Measurements from ENCODE around the gene CLIC6. TPM values are rescaled to one million over a fixed set of nuclear protein-coding genes. Genes with fewer than 3 reads are reported as not detected.
A peak's percentile ranks its signal among the peaks of the same experiment; 100 is the strongest.

The CLIC6 gene
- under 1 TPM in 4 of 5 experiments, not detected in 1; 0.19 to 0.56 (median 0.28) TPM for total RNA-seq
- polyA plus RNA-seq = under 1 TPM in 1 of 2 donors, not detected in 1; 0.12 TPM
- 0.67 reads per million for total RNA-seq

- ATAC-seq = no peak
- Histone ChIP-seq H3K27me3 (ENCODE audit: control insufficient read depth in 2 of 2, insufficient read depth in 2 of 2, low read length in 2 of 2) (peaks cover 3 to 8% of the 10 kb centered on the region in 2 donors), H3K4me3 (ENCODE audit: low read length) (no peak within 1 kb of the TSS), H3K9me3 (ENCODE audit: control insufficient read depth in 2 of 3, low read length in 3 of 3) (no peaks in the 10 kb centered on the region), H3K27ac (ENCODE audit: low read depth, low read length) (no peak within 1 kb of the TSS), H3K36me3 (ENCODE audit: control insufficient read depth in 2 of 3, insufficient read depth in 3 of 3, low read length in 3 of 3) (no peaks in the 10 kb centered on the region), H3K4me1 (ENCODE audit: control insufficient read depth in 2 of 2, insufficient read depth in 2 of 2, low read length in 2 of 2) (peaks cover 0 to 8% of the 10 kb centered on the region in 2 donors)
- H3K4me3 Mint-ChIP-seq = peak within 1 kb of the TSS; percentile 17 to 83 (median 68)
- H3K27ac Mint-ChIP-seq = no peak within 1 kb of the TSS
- POLR2A ChIA-PET = no interaction called here
- H3K9me3 Mint-ChIP-seq = peaks cover 0 to 3% (median 0%) of the 10 kb centered on the region in 11 donors
- H3K4me1 Mint-ChIP-seq = peaks cover 7 to 24% (median 16%) of the 10 kb centered on the region in 7 donors
- intact Hi-C loops (cut with micrococcal nuclease) = no loop called here
- DNase-seq = no peak
- peaks cover 28 to 67% (median 42%) of the 10 kb centered on the region in 5 donors for H3K27me3 Mint-ChIP-seq
- CTCF ChIA-PET = no interaction called here
- H3K36me3 Mint-ChIP-seq = peaks cover 0 to 4% (median 0%) of the 10 kb centered on the region in 5 donors
Observed at GRCh38 chr21:34668803-34669148, at the start of gene CLIC6. TSS of gene CLIC6 (plus strand) at chr21:34668994. CDS start at chr21:34669389, 395 bp downstream.

DNA sequence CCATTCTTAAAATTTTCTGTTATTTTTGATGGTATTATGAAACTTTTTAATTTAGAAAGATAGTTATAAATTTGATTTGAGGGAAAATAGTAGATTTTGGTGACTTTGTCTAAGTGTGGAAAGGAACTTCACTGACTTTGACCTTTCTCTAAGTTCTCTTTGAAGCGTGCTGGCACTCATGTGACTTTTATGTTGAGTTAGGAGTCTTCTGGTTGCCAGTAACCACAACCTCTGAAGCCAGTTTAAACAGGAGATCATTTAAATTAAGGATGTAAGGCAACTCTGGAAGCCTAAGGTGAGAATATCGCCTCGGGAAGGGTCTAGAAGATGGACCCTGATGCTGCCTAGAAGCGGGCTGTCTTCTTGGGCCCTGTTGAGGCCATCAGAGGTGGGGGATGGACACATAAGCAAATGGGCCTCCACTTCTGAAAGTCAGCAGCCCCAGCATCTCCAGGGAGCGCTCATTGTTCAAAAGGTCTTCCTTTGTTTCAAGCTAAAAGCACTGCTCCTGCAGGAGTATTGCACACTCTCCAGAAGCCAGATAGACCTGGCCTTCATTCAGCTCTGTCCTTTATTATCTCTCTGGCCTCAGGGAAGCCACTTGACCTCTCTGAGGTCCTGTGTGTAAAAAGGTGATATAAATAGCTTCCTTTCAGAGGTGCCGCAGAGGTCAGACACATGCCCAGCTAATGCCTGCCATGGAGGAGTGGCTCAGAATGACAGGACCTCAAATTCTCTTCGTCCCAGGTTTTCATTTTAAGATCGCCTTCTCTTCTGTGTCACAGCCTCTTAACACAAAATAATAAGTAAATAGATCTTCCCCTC lies 48.7 kb upstream of the CLIC6 start:
- ATAC-seq (no peak), DNase-seq (peak in 1 of 9 donors; percentile 3)
- Mint-ChIP-seq H3K4me3 (no peak overlapping the region), H3K4me1 (peaks cover 5 to 9% (median 6%) of the 10 kb centered on the region in 7 donors), H3K27me3 (peaks cover 11 to 29% (median 21%) of the 10 kb centered on the region in 5 donors), H3K9me3 (peaks cover 0 to 3% (median 0%) of the 10 kb centered on the region in 11 donors), H3K36me3 (peaks cover 0 to 5% (median 0%) of the 10 kb centered on the region in 5 donors), H3K27ac (no peak overlapping the region)
- ChIA-PET POLR2A (no interaction called here), CTCF (no interaction called here)
- H3K27ac ChIP-seq (ENCODE audit: low read depth, low read length) = no peak overlapping the region
- peaks cover 0 to 5% of the 10 kb centered on the region in 2 donors for H3K4me1 ChIP-seq (ENCODE audit: control insufficient read depth in 2 of 2, insufficient read depth in 2 of 2, low read length in 2 of 2)
- intact Hi-C loops (cut with micrococcal nuclease) = loop anchor here in 1 of 2 donors (5.0 to 10.0 kb wide), 4 partner anchors 427 to 2005 kb away; partner anchors contain the start of genes CFAP298, CHAF1B, PAXBP1 and RUNX1
- H3K4me3 ChIP-seq (ENCODE audit: low read length) = no peak overlapping the region
- H3K9me3 ChIP-seq (ENCODE audit: control insufficient read depth in 2 of 3, low read length in 3 of 3) = no peaks in the 10 kb centered on the region
- no peaks in the 10 kb centered on the region for H3K36me3 ChIP-seq (ENCODE audit: control insufficient read depth in 2 of 3, insufficient read depth in 3 of 3, low read length in 3 of 3)
- peaks cover 0 to 3% of the 10 kb centered on the region in 2 donors for H3K27me3 ChIP-seq (ENCODE audit: control insufficient read depth in 2 of 2, insufficient read depth in 2 of 2, low read length in 2 of 2)

DNA sequence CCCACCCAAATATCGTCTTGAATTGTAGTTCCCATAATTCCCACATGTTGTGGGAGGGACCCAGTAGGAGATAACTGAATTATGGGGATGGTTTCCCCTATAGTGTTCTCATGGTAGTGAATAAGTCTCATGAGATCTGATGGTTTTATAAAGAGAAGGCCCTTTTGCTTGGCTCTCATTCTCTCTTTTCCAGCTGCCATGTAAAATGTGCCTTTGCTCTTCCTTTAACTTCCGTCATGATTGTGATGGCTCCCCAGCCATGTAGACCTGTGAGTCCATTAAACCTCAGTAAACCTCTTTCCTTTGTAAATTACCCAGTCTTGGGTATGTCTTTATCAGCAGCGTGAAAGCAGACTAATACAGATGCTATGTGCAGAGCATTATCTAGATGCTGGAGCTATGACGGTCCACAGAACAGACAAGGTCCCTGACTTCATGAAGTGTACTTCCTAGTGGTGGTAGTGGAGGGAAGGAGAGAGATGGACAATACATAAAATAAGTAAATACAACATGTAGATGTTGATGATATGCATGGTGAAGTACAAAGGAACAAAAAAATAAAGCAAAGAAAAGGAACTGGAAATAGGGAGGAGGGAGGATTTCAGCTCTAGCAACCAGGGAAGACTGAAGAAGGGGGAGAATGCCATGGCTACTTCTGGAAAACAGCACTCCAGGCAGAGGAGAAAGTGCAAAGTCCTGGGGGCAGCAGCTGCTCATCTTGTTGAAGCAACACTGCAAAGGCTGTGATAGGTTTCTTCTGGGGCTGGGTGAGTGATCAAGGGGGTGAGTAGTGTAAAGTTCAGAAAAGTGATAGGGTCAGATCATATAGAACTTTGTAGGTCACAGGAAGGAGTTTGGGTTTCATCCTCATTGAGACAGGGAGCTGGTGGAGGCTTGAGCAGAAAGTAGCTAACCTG lies 47.1 kb upstream of the CLIC6 start:
- no peak overlapping the region for H3K27ac ChIP-seq (ENCODE audit: low read depth, low read length)
- POLR2A ChIA-PET = no interaction called here
- H3K4me1 ChIP-seq (ENCODE audit: control insufficient read depth in 2 of 2, insufficient read depth in 2 of 2, low read length in 2 of 2) = no peaks in the 10 kb centered on the region
- no peaks in the 10 kb centered on the region for H3K36me3 ChIP-seq (ENCODE audit: control insufficient read depth in 2 of 3, insufficient read depth in 3 of 3, low read length in 3 of 3)
- Mint-ChIP-seq H3K9me3 (peaks cover 0 to 3% (median 0%) of the 10 kb centered on the region in 11 donors), H3K36me3 (peaks cover 0 to 5% (median 0%) of the 10 kb centered on the region in 5 donors), H3K4me3 (no peak overlapping the region), H3K27me3 (peaks cover 16 to 34% (median 28%) of the 10 kb centered on the region in 5 donors), H3K27ac (no peak overlapping the region), H3K4me1 (peaks cover 0 to 4% (median 0%) of the 10 kb centered on the region in 7 donors)
- H3K9me3 ChIP-seq (ENCODE audit: control insufficient read depth in 2 of 3, low read length in 3 of 3) = no peaks in the 10 kb centered on the region
- CTCF ChIA-PET = interaction anchor here (0.6 kb wide), 2 partner anchors 11 to 257 kb away, joined by 3 to 4 read pairs; no protein-coding TSS in a partner anchor
- no peak overlapping the region for H3K4me3 ChIP-seq (ENCODE audit: low read length)
- DNase-seq = no peak
- H3K27me3 ChIP-seq (ENCODE audit: control insufficient read depth in 2 of 2, insufficient read depth in 2 of 2, low read length in 2 of 2) = peaks cover 0 to 3% of the 10 kb centered on the region in 2 donors
- no peak for ATAC-seq
- intact Hi-C loops (cut with micrococcal nuclease) = no loop called here

GRCh38 chr21:34623516-34623915 lies 45.3 kb upstream of the CLIC6 start:
- intact Hi-C loops (cut with micrococcal nuclease) = no loop called here
- Mint-ChIP-seq H3K27me3 (peaks cover 16 to 32% (median 28%) of the 10 kb centered on the region in 5 donors), H3K9me3 (peaks cover 0 to 3% (median 0%) of the 10 kb centered on the region in 11 donors), H3K36me3 (peaks cover 0 to 5% (median 0%) of the 10 kb centered on the region in 5 donors), H3K4me1 (peaks cover 0 to 4% (median 0%) of the 10 kb centered on the region in 7 donors), H3K27ac (no peak overlapping the region), H3K4me3 (no peak overlapping the region)
- no peaks in the 10 kb centered on the region for H3K36me3 ChIP-seq (ENCODE audit: control insufficient read depth in 2 of 3, insufficient read depth in 3 of 3, low read length in 3 of 3)
- H3K27me3 ChIP-seq (ENCODE audit: control insufficient read depth in 2 of 2, insufficient read depth in 2 of 2, low read length in 2 of 2) = peaks cover 0 to 3% of the 10 kb centered on the region in 2 donors
- H3K4me1 ChIP-seq (ENCODE audit: control insufficient read depth in 2 of 2, insufficient read depth in 2 of 2, low read length in 2 of 2) = no peaks in the 10 kb centered on the region
- CTCF ChIA-PET = interaction anchor here (1.3 kb wide), 1 partner anchor 261 kb away, joined by 3 read pairs; no protein-coding TSS in a partner anchor
- POLR2A ChIA-PET = no interaction called here
- ATAC-seq (no peak), DNase-seq (no peak)
- no peak overlapping the region for H3K4me3 ChIP-seq (ENCODE audit: low read length)
- H3K27ac ChIP-seq (ENCODE audit: low read depth, low read length) = no peak overlapping the region
- no peaks in the 10 kb centered on the region for H3K9me3 ChIP-seq (ENCODE audit: control insufficient read depth in 2 of 3, low read length in 3 of 3)

GRCh38 chr21:34625030-34625593 lies 43.7 kb upstream of the CLIC6 start:
- H3K4me3 ChIP-seq (ENCODE audit: low read length) = no peak overlapping the region
- ChIA-PET CTCF (no interaction called here), POLR2A (no interaction called here)
- peaks cover 0 to 4% (median 0%) of the 10 kb centered on the region in 7 donors for H3K4me1 Mint-ChIP-seq
- peaks cover 0 to 5% (median 0%) of the 10 kb centered on the region in 5 donors for H3K36me3 Mint-ChIP-seq
- H3K36me3 ChIP-seq (ENCODE audit: control insufficient read depth in 2 of 3, insufficient read depth in 3 of 3, low read length in 3 of 3) = no peaks in the 10 kb centered on the region
- no peak overlapping the region for H3K4me3 Mint-ChIP-seq
- H3K27ac Mint-ChIP-seq = no peak overlapping the region
- ATAC-seq (no peak), DNase-seq (no peak)
- H3K9me3 Mint-ChIP-seq = peaks cover 0 to 3% (median 0%) of the 10 kb centered on the region in 11 donors
- peaks cover 16 to 31% (median 28%) of the 10 kb centered on the region in 5 donors for H3K27me3 Mint-ChIP-seq
- peaks cover 0 to 3% of the 10 kb centered on the region in 2 donors for H3K27me3 ChIP-seq (ENCODE audit: control insufficient read depth in 2 of 2, insufficient read depth in 2 of 2, low read length in 2 of 2)
- H3K9me3 ChIP-seq (ENCODE audit: control insufficient read depth in 2 of 3, low read length in 3 of 3) = no peaks in the 10 kb centered on the region
- H3K27ac ChIP-seq (ENCODE audit: low read depth, low read length) = no peak overlapping the region
- intact Hi-C loops (cut with micrococcal nuclease) = no loop called here
- H3K4me1 ChIP-seq (ENCODE audit: control insufficient read depth in 2 of 2, insufficient read depth in 2 of 2, low read length in 2 of 2) = no peaks in the 10 kb centered on the region

GRCh38 chr21:34626131-34626530 lies 42.7 kb upstream of the CLIC6 start:
- no peaks in the 10 kb centered on the region for H3K36me3 ChIP-seq (ENCODE audit: control insufficient read depth in 2 of 3, insufficient read depth in 3 of 3, low read length in 3 of 3)
- DNase-seq (no peak), ATAC-seq (no peak)
- H3K9me3 Mint-ChIP-seq = peaks cover 0 to 3% (median 0%) of the 10 kb centered on the region in 11 donors
- H3K4me3 Mint-ChIP-seq = no peak overlapping the region
- H3K4me3 ChIP-seq (ENCODE audit: low read length) = no peak overlapping the region
- no peaks in the 10 kb centered on the region for H3K9me3 ChIP-seq (ENCODE audit: control insufficient read depth in 2 of 3, low read length in 3 of 3)
- no peaks in the 10 kb centered on the region for H3K4me1 ChIP-seq (ENCODE audit: control insufficient read depth in 2 of 2, insufficient read depth in 2 of 2, low read length in 2 of 2)
- H3K27me3 Mint-ChIP-seq = peaks cover 16 to 30% (median 28%) of the 10 kb centered on the region in 5 donors
- H3K4me1 Mint-ChIP-seq = peaks cover 0 to 4% (median 0%) of the 10 kb centered on the region in 7 donors
- H3K27me3 ChIP-seq (ENCODE audit: control insufficient read depth in 2 of 2, insufficient read depth in 2 of 2, low read length in 2 of 2) = peaks cover 0 to 3% of the 10 kb centered on the region in 2 donors
- H3K27ac ChIP-seq (ENCODE audit: low read depth, low read length) = no peak overlapping the region
- CTCF ChIA-PET = no interaction called here
- POLR2A ChIA-PET = no interaction called here
- H3K27ac Mint-ChIP-seq = no peak overlapping the region
- peaks cover 0 to 5% (median 0%) of the 10 kb centered on the region in 5 donors for H3K36me3 Mint-ChIP-seq
- intact Hi-C loops (cut with micrococcal nuclease) = no loop called here

All from naive thymus-derived CD4-positive, alpha-beta T cell (primary cell).